Stromal cell of bone marrow (primary cell): ENCODE measurements around the gene PRSS57.

Source experiments
- DNase-seq: peaks from one replicate; pipeline ENCODE4 v3.0.0-alpha.2; 2012; ENCODE audit warnings: low read depth

The PRSS57 gene

DNA sequence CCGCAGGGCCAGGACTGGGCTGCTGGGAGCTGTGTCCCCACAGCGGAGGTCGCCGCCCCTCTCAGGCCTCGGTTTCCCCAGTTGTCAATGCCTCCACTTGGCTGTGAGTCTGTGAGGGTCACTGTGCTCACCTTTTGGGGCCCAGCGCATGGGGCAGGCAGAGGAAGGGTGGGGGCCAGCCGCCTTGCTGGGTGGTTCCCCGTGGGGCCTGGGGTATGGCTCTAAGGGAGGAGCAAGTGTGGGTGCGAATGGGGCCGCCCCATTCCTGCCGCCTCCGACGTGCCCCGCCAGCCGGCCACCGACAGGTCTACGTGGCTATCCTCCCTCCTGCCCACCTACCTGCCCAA is 56.4 kb downstream of the PRSS57 start:
- DNase-seq = no peak
